ENCODE measurements around the gene PSEN1.

PSEN1 gene

DNA sequence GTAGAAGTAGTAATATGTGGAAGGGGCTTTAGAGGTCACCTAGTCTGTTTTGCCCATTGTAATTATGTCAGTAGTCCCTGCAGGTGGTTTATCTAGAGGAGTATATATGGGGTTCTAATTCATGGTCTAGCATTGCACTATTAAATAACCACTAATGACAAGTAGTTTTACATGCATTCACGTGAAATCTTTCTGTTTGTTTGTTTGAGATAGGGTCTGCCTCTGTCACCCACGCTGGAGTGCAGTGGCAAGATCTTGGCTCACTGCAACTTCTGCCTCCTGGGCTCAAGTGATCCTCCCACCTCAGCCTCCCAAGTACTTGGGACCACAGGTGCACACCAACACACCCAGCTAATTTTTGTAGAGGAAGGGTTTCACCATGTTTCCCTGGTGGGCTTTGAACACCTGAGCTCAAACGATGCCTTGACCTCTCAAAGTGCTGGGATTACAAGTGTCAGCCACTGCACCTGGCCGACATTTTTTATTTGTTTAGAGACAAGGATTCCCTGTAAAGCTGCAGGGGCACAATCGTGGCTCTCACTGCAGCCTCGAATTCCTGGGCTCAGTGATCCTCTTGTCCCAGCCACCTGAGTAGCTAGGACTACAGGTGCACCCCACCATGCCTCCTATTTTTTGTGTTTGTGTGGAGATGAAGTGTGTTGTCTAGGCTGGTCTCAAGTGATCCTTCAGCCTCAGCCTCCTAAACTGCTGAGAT lies 12.0 kb upstream of the PSEN1 start:
- Histone ChIP-seq H3K23ac (ENCODE audit: low read depth, low read length, poor library complexity) (no peak overlapping the region), H2BK12ac (ENCODE audit: low read length) (no peak overlapping the region), H3K4me2 (ENCODE audit: insufficient read depth, low read length, poor library complexity, severe bottlenecking) (no peak overlapping the region), H4K91ac (ENCODE audit: low read depth, low read length, poor library complexity) (no peak overlapping the region), H3K79me1 (ENCODE audit: low read depth, low read length) (no peaks in the 10 kb centered on the region), H3K4me3 (ENCODE audit: low read length in 2 of 2) (no peak overlapping the region), H2BK120ac (ENCODE audit: low read depth, low read length) (no peak overlapping the region), H3K27ac (replicated peaks; ENCODE audit: low read length) (no peak overlapping the region), H3K36me3 (replicated peaks in 1 of 2; ENCODE audit: control insufficient read depth in 2 of 2, insufficient read depth in 2 of 2, low read length in 2 of 2) (peaks cover 5 to 69% of the 10 kb centered on the region in 2 donors), H2AK5ac (ENCODE audit: low read depth, low read length) (no peak overlapping the region), H2BK5ac (ENCODE audit: low read length) (no peak overlapping the region), H3K4ac (ENCODE audit: low read length) (no peak overlapping the region), H3K27me3 (ENCODE audit: control insufficient read depth in 3 of 3, insufficient read depth in 3 of 3, low read depth in 1 of 3, low read length in 3 of 3) (no peaks in the 10 kb centered on the region), H3K18ac (ENCODE audit: low read length) (no peak overlapping the region), H3K9me3 (replicated peaks in 1 of 2; ENCODE audit: control insufficient read depth in 2 of 2, insufficient read depth in 1 of 2, low read depth in 1 of 2, low read length in 2 of 2) (no peaks in the 10 kb centered on the region), H3K9ac (ENCODE audit: low read depth, low read length, poor library complexity) (no peak overlapping the region), H3K4me1 (ENCODE audit: control insufficient read depth in 2 of 2, insufficient read depth in 1 of 2, low read depth in 1 of 2, low read length in 2 of 2) (no peaks in the 10 kb centered on the region), H3K14ac (ENCODE audit: low read length) (no peak overlapping the region), H4K8ac (ENCODE audit: low read depth, low read length) (no peak overlapping the region), H2BK15ac (ENCODE audit: low read length) (no peak overlapping the region), H2AFZ (ENCODE audit: low read length) (no peak overlapping the region)
- no peak for DNase-seq (ENCODE audit: low spot score)
- WGBS, 2 donors (ENCODE audit: extremely low coverage in 2 of 2, insufficient read length in 2 of 2, insufficient replicate concordance in 1 of 2) = no CpG with 5 or more reads among the region's 6 CpGs

DNA sequence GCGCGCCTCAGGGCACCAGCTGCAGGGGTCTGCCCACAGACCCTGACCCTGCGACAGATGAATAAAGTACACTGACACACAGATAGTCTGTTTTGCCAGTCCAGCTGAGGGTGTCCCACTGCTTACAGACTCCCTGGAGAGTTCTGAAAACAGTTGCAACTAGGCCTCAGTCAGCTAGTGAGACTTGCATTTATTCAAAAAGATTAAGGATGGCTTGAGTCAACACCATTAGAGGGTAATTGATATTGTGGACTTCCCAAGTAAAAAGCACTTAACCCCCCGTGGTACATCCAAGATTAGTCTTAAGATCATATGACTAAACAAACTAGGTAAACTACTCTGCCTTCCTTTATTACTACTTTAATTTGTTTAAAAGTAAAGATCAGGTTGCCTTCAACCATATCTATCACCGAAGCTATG lies 11.1 kb upstream of the PSEN1 start:
- H3K27me3 ChIP-seq (ENCODE audit: control insufficient read depth in 3 of 3, insufficient read depth in 3 of 3, low read depth in 1 of 3, low read length in 3 of 3) = no peaks in the 10 kb centered on the region
- no CpG with 5 or more reads among the region's 5 CpGs for WGBS, 2 donors (ENCODE audit: extremely low coverage in 2 of 2, insufficient read length in 2 of 2, insufficient replicate concordance in 1 of 2)

DNA sequence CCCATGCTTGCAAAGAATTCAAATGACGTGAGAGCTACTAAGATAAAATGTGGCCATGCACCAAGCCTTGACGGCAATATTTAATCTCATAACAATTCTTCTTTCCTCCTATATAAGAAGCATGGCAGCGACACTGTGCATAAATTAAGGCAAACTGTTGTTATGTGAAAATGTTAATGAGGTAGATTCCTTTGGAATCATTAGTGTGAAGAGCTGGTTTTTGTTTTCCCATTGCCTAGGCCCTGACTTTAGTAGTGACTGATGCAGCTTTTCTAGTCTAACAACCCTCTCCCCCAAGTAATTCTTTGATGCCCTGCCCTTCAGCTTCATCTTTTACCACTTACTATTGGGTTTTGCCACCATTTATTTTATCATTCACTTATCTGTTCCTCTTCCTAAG lies 10.6 kb upstream of the PSEN1 start:
- Histone ChIP-seq H3K4me3 (ENCODE audit: low read length in 2 of 2) (no peak overlapping the region), H3K9ac (ENCODE audit: low read depth, low read length, poor library complexity) (no peak overlapping the region), H3K23ac (ENCODE audit: low read depth, low read length, poor library complexity) (no peak overlapping the region), H2BK15ac (ENCODE audit: low read length) (no peak overlapping the region), H2AFZ (ENCODE audit: low read length) (no peak overlapping the region), H3K4me1 (ENCODE audit: control insufficient read depth in 2 of 2, insufficient read depth in 1 of 2, low read depth in 1 of 2, low read length in 2 of 2) (no peaks in the 10 kb centered on the region), H2BK120ac (ENCODE audit: low read depth, low read length) (no peak overlapping the region), H3K4ac (ENCODE audit: low read length) (no peak overlapping the region), H3K36me3 (replicated peaks in 1 of 2; ENCODE audit: control insufficient read depth in 2 of 2, insufficient read depth in 2 of 2, low read length in 2 of 2) (peaks cover 5 to 55% of the 10 kb centered on the region in 2 donors), H2AK5ac (ENCODE audit: low read depth, low read length) (no peak overlapping the region), H3K4me2 (ENCODE audit: insufficient read depth, low read length, poor library complexity, severe bottlenecking) (no peak overlapping the region), H3K27me3 (ENCODE audit: control insufficient read depth in 3 of 3, insufficient read depth in 3 of 3, low read depth in 1 of 3, low read length in 3 of 3) (no peaks in the 10 kb centered on the region), H4K91ac (ENCODE audit: low read depth, low read length, poor library complexity) (no peak overlapping the region), H2BK5ac (ENCODE audit: low read length) (no peak overlapping the region), H3K79me1 (ENCODE audit: low read depth, low read length) (no peaks in the 10 kb centered on the region), H4K8ac (ENCODE audit: low read depth, low read length) (no peak overlapping the region), H3K14ac (ENCODE audit: low read length) (no peak overlapping the region), H3K27ac (replicated peaks; ENCODE audit: low read length) (no peak overlapping the region), H2BK12ac (ENCODE audit: low read length) (no peak overlapping the region), H3K18ac (ENCODE audit: low read length) (no peak overlapping the region), H3K9me3 (replicated peaks in 1 of 2; ENCODE audit: control insufficient read depth in 2 of 2, insufficient read depth in 1 of 2, low read depth in 1 of 2, low read length in 2 of 2) (no peaks in the 10 kb centered on the region)
- DNase-seq (ENCODE audit: low spot score) = no peak
- no CpG with 5 or more reads among the region's 3 CpGs for WGBS, 2 donors (ENCODE audit: extremely low coverage in 2 of 2, insufficient read length in 2 of 2, insufficient replicate concordance in 1 of 2)

More for the DNA sequence above, 11.1 kb upstream of the PSEN1 start:
- H3K23ac ChIP-seq (ENCODE audit: low read depth, low read length, poor library complexity) = no peak overlapping the region
- H3K9me3 ChIP-seq (replicated peaks in 1 of 2; ENCODE audit: control insufficient read depth in 2 of 2, insufficient read depth in 1 of 2, low read depth in 1 of 2, low read length in 2 of 2) = no peaks in the 10 kb centered on the region
- no peaks in the 10 kb centered on the region for H3K4me1 ChIP-seq (ENCODE audit: control insufficient read depth in 2 of 2, insufficient read depth in 1 of 2, low read depth in 1 of 2, low read length in 2 of 2)
- H2BK5ac ChIP-seq (ENCODE audit: low read length) = no peak overlapping the region
- no peak overlapping the region for H2AK5ac ChIP-seq (ENCODE audit: low read depth, low read length)
- H3K36me3 ChIP-seq (replicated peaks in 1 of 2; ENCODE audit: control insufficient read depth in 2 of 2, insufficient read depth in 2 of 2, low read length in 2 of 2) = peaks cover 5 to 60% of the 10 kb centered on the region in 2 donors
- DNase-seq (ENCODE audit: low spot score) = no peak
- H3K4ac ChIP-seq (ENCODE audit: low read length) = no peak overlapping the region
- no peak overlapping the region for H3K9ac ChIP-seq (ENCODE audit: low read depth, low read length, poor library complexity)
- no peak overlapping the region for H3K4me2 ChIP-seq (ENCODE audit: insufficient read depth, low read length, poor library complexity, severe bottlenecking)
- no peak overlapping the region for H4K91ac ChIP-seq (ENCODE audit: low read depth, low read length, poor library complexity)
- no peak overlapping the region for H3K18ac ChIP-seq (ENCODE audit: low read length)
- no peak overlapping the region for H2BK15ac ChIP-seq (ENCODE audit: low read length)
- H3K79me1 ChIP-seq (ENCODE audit: low read depth, low read length) = no peaks in the 10 kb centered on the region
- no peak overlapping the region for H4K8ac ChIP-seq (ENCODE audit: low read depth, low read length)
- no peak overlapping the region for H2BK12ac ChIP-seq (ENCODE audit: low read length)
- no peak overlapping the region for H3K27ac ChIP-seq (replicated peaks; ENCODE audit: low read length)
- no peak overlapping the region for H2AFZ ChIP-seq (ENCODE audit: low read length)
- no peak overlapping the region for H3K14ac ChIP-seq (ENCODE audit: low read length)
- no peak overlapping the region for H2BK120ac ChIP-seq (ENCODE audit: low read depth, low read length)
- H3K4me3 ChIP-seq (ENCODE audit: low read length in 2 of 2) = no peak overlapping the region

DNA sequence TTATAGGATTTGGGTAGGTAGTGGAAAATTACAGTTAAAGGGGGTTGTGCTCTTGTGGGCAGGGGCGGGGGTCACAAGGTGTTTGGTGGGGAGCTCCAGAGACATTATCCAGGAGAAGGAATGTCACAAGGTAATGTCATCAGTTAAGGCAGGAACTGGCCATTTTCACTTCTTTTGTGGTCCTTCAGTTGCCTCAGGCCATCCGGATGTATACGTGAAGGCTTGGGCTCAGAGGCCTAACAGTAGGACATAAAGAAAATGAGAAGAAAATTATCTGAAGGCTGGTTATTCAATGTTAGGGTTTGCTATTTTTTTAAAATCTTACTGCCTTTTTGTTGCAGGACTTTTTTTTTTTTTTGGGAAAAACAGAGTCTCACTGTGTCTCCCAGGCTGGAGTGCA lies 2.5 kb upstream of the PSEN1 start:
- Histone ChIP-seq H3K23ac (ENCODE audit: low read depth, low read length, poor library complexity) (no peak overlapping the region), H2AFZ (ENCODE audit: low read length) (no peak overlapping the region)
- DNase-seq (ENCODE audit: low spot score) = no peak

More for the DNA sequence above, 2.5 kb upstream of the PSEN1 start:
- Histone ChIP-seq H3K14ac (ENCODE audit: low read length) (no peak overlapping the region), H3K18ac (ENCODE audit: low read length) (no peak overlapping the region), H3K9ac (ENCODE audit: low read depth, low read length, poor library complexity) (no peak overlapping the region), H3K36me3 (replicated peaks in 1 of 2; ENCODE audit: control insufficient read depth in 2 of 2, insufficient read depth in 2 of 2, low read length in 2 of 2) (no peaks in the 10 kb centered on the region), H3K27me3 (ENCODE audit: control insufficient read depth in 3 of 3, insufficient read depth in 3 of 3, low read depth in 1 of 3, low read length in 3 of 3) (no peaks in the 10 kb centered on the region), H2AK5ac (ENCODE audit: low read depth, low read length) (no peak overlapping the region), H2BK5ac (ENCODE audit: low read length) (no peak overlapping the region), H2BK15ac (ENCODE audit: low read length) (no peak overlapping the region), H4K8ac (ENCODE audit: low read depth, low read length) (no peak overlapping the region), H3K27ac (replicated peaks; ENCODE audit: low read length) (no peak overlapping the region), H3K79me1 (ENCODE audit: low read depth, low read length) (peaks cover 12% of the 10 kb centered on the region), H3K4me1 (ENCODE audit: control insufficient read depth in 2 of 2, insufficient read depth in 1 of 2, low read depth in 1 of 2, low read length in 2 of 2) (peaks cover 3 to 8% of the 10 kb centered on the region in 2 donors), H3K4ac (ENCODE audit: low read length) (no peak overlapping the region), H2BK120ac (ENCODE audit: low read depth, low read length) (no peak overlapping the region), H3K4me3 (ENCODE audit: low read length in 2 of 2) (no peak overlapping the region), H4K91ac (ENCODE audit: low read depth, low read length, poor library complexity) (no peak overlapping the region), H2BK12ac (ENCODE audit: low read length) (no peak overlapping the region), H3K4me2 (ENCODE audit: insufficient read depth, low read length, poor library complexity, severe bottlenecking) (no peak overlapping the region), H3K9me3 (replicated peaks in 1 of 2; ENCODE audit: control insufficient read depth in 2 of 2, insufficient read depth in 1 of 2, low read depth in 1 of 2, low read length in 2 of 2) (peaks cover 0 to 3% of the 10 kb centered on the region in 2 donors)
- WGBS, 2 donors (ENCODE audit: extremely low coverage in 2 of 2, insufficient read length in 2 of 2, insufficient replicate concordance in 1 of 2) = no CpG with 5 or more reads among the region's 3 CpGs
